Body of pancreas (tissue), 4 donors: ENCODE results near the gene SCN3B.

Experiments used
- POLR2A ChIP-seq, 3 donors: fragments of 450-650 bp; IDR thresholded peaks; one replicate each; pipeline ENCODE4 v1.6.1; 2016; ENCODE audit warnings: antibody characterized with exemption in 3 of 3, mild to moderate bottlenecking in 2 of 3
- TF ChIP-seq, protein P1 (sequence below), 7 experiments: fragments of 450-650 bp in 4 of 7; fragments of 200-600 bp in 3 of 7; sonication (generic) in 3 of 7; IDR thresholded peaks; one replicate each; pipeline ENCODE4 v1.5.1; 2016 to 2019; ENCODE audit warnings: antibody characterized with exemption in 7 of 7

DNA sequence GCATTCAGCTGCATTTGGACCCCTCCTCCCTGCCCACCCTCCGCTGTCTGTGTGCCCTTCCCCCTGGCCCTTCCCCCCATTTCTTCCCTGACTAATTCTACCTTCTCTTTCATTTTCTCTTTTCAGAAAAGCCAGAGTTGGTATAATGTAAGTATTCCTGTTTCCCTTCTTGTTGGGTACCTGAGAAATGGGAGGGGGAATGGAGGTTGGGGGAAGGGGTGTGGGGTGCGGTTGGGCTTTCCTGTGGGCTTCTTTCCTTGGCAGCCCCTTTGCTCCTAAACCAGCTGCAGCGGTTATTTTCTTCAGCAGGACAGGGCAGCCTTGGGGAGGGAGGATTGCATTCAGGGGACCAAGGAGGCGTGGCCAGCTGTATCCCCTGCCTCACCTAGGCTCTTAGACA is 70.2 kb downstream of the SCN3B start:
- TF ChIP-seq, protein P1, sequence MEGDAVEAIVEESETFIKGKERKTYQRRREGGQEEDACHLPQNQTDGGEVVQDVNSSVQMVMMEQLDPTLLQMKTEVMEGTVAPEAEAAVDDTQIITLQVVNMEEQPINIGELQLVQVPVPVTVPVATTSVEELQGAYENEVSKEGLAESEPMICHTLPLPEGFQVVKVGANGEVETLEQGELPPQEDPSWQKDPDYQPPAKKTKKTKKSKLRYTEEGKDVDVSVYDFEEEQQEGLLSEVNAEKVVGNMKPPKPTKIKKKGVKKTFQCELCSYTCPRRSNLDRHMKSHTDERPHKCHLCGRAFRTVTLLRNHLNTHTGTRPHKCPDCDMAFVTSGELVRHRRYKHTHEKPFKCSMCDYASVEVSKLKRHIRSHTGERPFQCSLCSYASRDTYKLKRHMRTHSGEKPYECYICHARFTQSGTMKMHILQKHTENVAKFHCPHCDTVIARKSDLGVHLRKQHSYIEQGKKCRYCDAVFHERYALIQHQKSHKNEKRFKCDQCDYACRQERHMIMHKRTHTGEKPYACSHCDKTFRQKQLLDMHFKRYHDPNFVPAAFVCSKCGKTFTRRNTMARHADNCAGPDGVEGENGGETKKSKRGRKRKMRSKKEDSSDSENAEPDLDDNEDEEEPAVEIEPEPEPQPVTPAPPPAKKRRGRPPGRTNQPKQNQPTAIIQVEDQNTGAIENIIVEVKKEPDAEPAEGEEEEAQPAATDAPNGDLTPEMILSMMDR (IDR thresholded peaks at IDR 0.05): no peak
- TF ChIP-seq POLR2A (IDR thresholded peaks at IDR 0.05): no peak
